CD4-positive, alpha-beta T cell treated with Interleukin-4 for 1 hour (primary cell): ENCODE results near the gene CD151.

ENCODE experiments used
- DNase-seq, 2 donors: peaks; one replicate each; pipeline ENCODE4 v3.0.0-alpha.2; 2020 to 2022

CD151 gene

GRCh38 chr11:875769-876301, 43.1 kb downstream of the CD151 start:
- no peak for DNase-seq

GRCh38 chr11:876545-876944, 43.8 kb downstream of the CD151 start:
- DNase-seq = no peak

- DNase-seq = peak; percentile 7 to 15
Measured at GRCh38 chr11:877565-877964, 44.8 kb downstream of the CD151 start.

- DNase-seq = no peak
Measured at GRCh38 chr11:880447-880846, 47.7 kb downstream of the CD151 start.

GRCh38 chr11:882596-882995, 49.8 kb downstream of the CD151 start:
- no peak for DNase-seq

GRCh38 chr11:883527-883926, 50.8 kb downstream of the CD151 start:
- DNase-seq = no peak

- DNase-seq = no peak
Measured at GRCh38 chr11:884578-885070, 51.9 kb downstream of the CD151 start.

- DNase-seq = no peak
Measured at GRCh38 chr11:886568-886967, 53.8 kb downstream of the CD151 start.

GRCh38 chr11:887589-887988, 54.8 kb downstream of the CD151 start:
- DNase-seq = no peak
